ENCODE results near the gene KPTN. TPM values are rescaled to one million over a fixed set of nuclear protein-coding genes. Genes with fewer than 3 reads are reported as not detected.

KPTN gene
- total and polyA plus RNA-seq, 4 donors = 2.3 to 6.0 (median 4.0) TPM

DNA sequence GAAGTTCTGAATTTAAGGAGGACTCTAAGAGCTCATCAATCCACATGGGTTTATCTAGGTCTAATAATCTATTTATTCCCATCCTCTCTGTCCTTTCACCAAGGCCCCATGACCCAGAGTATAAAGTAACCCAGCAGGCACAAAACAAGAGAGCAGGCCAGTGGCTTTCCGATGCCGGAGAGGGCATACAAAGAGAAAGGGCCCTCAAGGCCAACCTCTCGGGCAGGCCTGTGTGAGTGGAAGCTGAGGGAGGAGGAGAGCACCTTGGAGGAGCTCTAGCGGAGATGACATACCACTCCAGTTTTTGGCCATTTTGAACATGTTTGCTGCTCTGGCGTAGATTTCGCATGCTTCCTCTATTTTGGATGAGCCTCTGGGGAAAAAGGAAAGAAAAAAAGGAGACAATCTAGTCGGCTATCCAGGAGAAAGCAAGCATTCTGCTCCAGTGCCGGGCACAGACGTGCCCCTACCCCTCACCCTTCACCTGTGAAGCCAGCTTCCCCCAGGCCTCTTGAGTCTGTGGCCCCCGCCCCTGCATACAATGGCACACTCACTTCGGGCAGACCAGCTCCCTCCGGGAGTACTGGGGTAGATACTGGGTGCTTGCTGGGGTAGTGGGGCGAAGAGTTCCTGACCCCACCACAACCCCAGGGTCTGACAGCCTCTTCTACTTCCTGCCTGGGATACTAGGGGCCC lies 19.3 kb upstream of the KPTN start:
- Histone ChIP-seq H3K27ac (ENCODE audit: low read depth in 1 of 2, low read length in 2 of 2) (no peak overlapping the region), H3K9me3 (ENCODE audit: control insufficient read depth in 4 of 4, low read length in 3 of 4) (no peaks in the 10 kb centered on the region), H3K4me1 (ENCODE audit: control insufficient read depth in 4 of 4, insufficient read depth in 4 of 4, low read length in 3 of 4) (peaks cover 4 to 28% (median 17%) of the 10 kb centered on the region in 4 donors), H3K4me3 (ENCODE audit: low read depth in 1 of 3, low read length in 3 of 3) (no peak overlapping the region), H3K36me3 (ENCODE audit: control insufficient read depth in 4 of 4, insufficient read depth in 3 of 4, low read depth in 1 of 4, low read length in 3 of 4) (peaks cover 9 to 54% (median 30%) of the 10 kb centered on the region in 4 donors), H3K9ac (ENCODE audit: low read depth in 1 of 2, low read length in 2 of 2) (no peak overlapping the region), H3K27me3 (ENCODE audit: control insufficient read depth in 4 of 4, insufficient read depth in 4 of 4, low read length in 3 of 4) (no peaks in the 10 kb centered on the region)
- TF ChIP-seq TAF1 (conservative IDR thresholded peaks at IDR 0.05) (no peak), GABPA (IDR thresholded peaks at IDR 0.05 in 1 of 2, conservative IDR thresholded peaks at IDR 0.05 in 1 of 2) (no peak), YY1 (IDR thresholded peaks at IDR 0.05) (no peak), RAD21 (IDR thresholded peaks at IDR 0.05) (no peak), HNF4A (conservative IDR thresholded peaks at IDR 0.05) (no peak), NR2F2 (IDR thresholded peaks at IDR 0.05) (no peak), FOXA2 (IDR thresholded peaks at IDR 0.05) (no peak), SP1 (IDR thresholded peaks at IDR 0.05) (no peak)
- TF ChIP-seq, protein P1, sequence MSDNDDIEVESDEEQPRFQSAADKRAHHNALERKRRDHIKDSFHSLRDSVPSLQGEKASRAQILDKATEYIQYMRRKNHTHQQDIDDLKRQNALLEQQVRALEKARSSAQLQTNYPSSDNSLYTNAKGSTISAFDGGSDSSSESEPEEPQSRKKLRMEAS (IDR thresholded peaks at IDR 0.05) = no peak
- WGBS = 95% methylated on average over 13 of the region's 13 CpGs
- no peak for DNase-seq (ENCODE audit: low spot score)

DNA sequence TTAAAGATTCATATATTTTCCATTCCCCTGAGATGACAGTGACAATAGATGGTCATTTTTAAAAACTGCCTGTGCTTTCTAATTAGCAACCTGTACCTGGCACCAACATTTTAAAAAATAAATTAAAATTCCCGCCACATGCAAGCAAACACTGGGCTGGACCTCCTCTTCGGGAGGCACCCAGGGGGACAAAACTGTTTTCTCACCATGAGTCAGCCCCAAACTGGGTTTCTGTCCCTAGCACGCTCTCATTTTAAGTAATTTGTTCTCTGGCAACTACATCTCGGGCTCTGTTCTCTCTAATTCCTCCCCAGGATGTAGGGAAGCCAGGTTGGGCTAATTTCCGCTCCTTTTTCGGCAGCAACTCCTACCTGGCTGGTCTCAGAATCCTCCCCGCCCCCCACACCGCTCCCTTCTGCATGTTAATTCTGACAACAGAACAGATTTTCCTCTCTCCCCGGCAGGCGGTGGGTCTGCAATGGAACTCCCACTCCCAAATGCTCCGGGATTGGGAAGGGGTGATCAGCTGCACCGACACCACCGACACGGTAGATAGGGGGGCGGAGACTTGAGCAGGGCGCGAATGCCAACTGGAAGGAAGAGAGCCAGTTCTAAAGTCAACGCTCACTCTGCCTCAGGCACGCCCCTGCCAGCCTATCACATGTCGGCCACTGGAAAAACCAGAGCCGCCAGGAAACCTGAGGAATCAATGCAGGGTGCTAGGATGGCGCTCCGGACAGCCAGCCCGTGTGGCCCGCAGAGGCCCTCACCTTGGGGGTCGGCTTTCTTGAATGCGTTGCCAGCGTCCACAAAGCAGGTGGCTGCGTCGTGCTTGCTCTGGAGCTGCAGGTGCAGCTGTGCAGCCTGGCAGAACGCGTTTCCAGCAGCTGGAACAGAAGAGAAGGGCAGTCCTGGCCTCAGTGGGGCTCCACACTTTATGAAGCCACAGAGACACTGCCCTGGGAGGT lies 16.1 kb upstream of the KPTN start:
- Histone ChIP-seq H3K27ac (ENCODE audit: low read depth in 1 of 2, low read length in 2 of 2) (no peak overlapping the region), H3K4me1 (ENCODE audit: control insufficient read depth in 4 of 4, insufficient read depth in 4 of 4, low read length in 3 of 4) (peaks cover 0 to 4% (median 1%) of the 10 kb centered on the region in 4 donors), H3K27me3 (ENCODE audit: control insufficient read depth in 4 of 4, insufficient read depth in 4 of 4, low read length in 3 of 4) (no peaks in the 10 kb centered on the region), H3K9me3 (ENCODE audit: control insufficient read depth in 4 of 4, low read length in 3 of 4) (no peaks in the 10 kb centered on the region), H3K36me3 (ENCODE audit: control insufficient read depth in 4 of 4, insufficient read depth in 3 of 4, low read depth in 1 of 4, low read length in 3 of 4) (peaks cover 16 to 80% (median 42%) of the 10 kb centered on the region in 4 donors), H3K9ac (ENCODE audit: low read depth in 1 of 2, low read length in 2 of 2) (no peak overlapping the region), H3K4me3 (ENCODE audit: low read depth in 1 of 3, low read length in 3 of 3) (no peak overlapping the region)
- WGBS = 89% methylated on average over 32 of the region's 32 CpGs
- TF ChIP-seq EGR1 (IDR thresholded peaks at IDR 0.05; ENCODE audit: low read depth in 2 of 2) (no peak), GABPA (IDR thresholded peaks at IDR 0.05 in 1 of 2, conservative IDR thresholded peaks at IDR 0.05 in 1 of 2) (no peak), FOXA1 (IDR thresholded peaks at IDR 0.05) (no peak)
- TF ChIP-seq, protein P2, sequence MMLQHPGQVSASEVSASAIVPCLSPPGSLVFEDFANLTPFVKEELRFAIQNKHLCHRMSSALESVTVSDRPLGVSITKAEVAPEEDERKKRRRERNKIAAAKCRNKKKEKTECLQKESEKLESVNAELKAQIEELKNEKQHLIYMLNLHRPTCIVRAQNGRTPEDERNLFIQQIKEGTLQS (IDR thresholded peaks at IDR 0.05) = no peak
- TF ChIP-seq, protein P3, sequence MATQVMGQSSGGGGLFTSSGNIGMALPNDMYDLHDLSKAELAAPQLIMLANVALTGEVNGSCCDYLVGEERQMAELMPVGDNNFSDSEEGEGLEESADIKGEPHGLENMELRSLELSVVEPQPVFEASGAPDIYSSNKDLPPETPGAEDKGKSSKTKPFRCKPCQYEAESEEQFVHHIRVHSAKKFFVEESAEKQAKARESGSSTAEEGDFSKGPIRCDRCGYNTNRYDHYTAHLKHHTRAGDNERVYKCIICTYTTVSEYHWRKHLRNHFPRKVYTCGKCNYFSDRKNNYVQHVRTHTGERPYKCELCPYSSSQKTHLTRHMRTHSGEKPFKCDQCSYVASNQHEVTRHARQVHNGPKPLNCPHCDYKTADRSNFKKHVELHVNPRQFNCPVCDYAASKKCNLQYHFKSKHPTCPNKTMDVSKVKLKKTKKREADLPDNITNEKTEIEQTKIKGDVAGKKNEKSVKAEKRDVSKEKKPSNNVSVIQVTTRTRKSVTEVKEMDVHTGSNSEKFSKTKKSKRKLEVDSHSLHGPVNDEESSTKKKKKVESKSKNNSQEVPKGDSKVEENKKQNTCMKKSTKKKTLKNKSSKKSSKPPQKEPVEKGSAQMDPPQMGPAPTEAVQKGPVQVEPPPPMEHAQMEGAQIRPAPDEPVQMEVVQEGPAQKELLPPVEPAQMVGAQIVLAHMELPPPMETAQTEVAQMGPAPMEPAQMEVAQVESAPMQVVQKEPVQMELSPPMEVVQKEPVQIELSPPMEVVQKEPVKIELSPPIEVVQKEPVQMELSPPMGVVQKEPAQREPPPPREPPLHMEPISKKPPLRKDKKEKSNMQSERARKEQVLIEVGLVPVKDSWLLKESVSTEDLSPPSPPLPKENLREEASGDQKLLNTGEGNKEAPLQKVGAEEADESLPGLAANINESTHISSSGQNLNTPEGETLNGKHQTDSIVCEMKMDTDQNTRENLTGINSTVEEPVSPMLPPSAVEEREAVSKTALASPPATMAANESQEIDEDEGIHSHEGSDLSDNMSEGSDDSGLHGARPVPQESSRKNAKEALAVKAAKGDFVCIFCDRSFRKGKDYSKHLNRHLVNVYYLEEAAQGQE (IDR thresholded peaks at IDR 0.05) = no peak
- no peak for DNase-seq (ENCODE audit: low spot score)

All from liver (tissue), 9 donors.